HCT116 (cell line): ENCODE data around the gene TCF7L1.

Source experiments
- CEBPB ChIP-seq: IDR thresholded peaks from 2 replicates; pipeline ENCODE4 v1.6.1; 2012; ENCODE audit warnings: low read depth
- EZH2 ChIP-seq: fragments of 200-600 bp; sonication (generic); IDR thresholded peaks from 2 replicates; pipeline ENCODE4 v1.6.1; 2017; ENCODE audit warnings: antibody characterized with exemption, mixed run types
- ZNF274 ChIP-seq: fragments of 200-500 bp; sonication (Bioruptor generic); IDR thresholded peaks from 2 replicates; pipeline ENCODE4 v1.6.1; 2014; ENCODE audit warnings: mild to moderate bottlenecking, low read depth, low read length, inconsistent platforms
- TF ChIP-seq, protein P1 (sequence below), 3 experiments: fragments of 200-600 bp in 1 of 3; sonication (generic) in 1 of 3; IDR thresholded peaks in 2 of 3; conservative IDR thresholded peaks in 1 of 3; 2 replicates each; pipeline ENCODE4 v1.5.1; 2012 to 2017; ENCODE audit warnings: low read depth in 2 of 3, low read length in 2 of 3, antibody characterized with exemption in 1 of 3, borderline replicate concordance in 1 of 3, control low read depth in 1 of 3, mild to moderate bottlenecking in 1 of 3, mixed read lengths in 1 of 3, mixed run types in 1 of 3, moderate library complexity in 1 of 3; ENCODE audit not compliant: insufficient read depth in 1 of 3

GRCh38 chr2:85276571-85277118 is 143.5 kb downstream of the TCF7L1 start:
- TF ChIP-seq ZNF274 (no peak), CEBPB (no peak), EZH2 (no peak)
- TF ChIP-seq, protein P1, sequence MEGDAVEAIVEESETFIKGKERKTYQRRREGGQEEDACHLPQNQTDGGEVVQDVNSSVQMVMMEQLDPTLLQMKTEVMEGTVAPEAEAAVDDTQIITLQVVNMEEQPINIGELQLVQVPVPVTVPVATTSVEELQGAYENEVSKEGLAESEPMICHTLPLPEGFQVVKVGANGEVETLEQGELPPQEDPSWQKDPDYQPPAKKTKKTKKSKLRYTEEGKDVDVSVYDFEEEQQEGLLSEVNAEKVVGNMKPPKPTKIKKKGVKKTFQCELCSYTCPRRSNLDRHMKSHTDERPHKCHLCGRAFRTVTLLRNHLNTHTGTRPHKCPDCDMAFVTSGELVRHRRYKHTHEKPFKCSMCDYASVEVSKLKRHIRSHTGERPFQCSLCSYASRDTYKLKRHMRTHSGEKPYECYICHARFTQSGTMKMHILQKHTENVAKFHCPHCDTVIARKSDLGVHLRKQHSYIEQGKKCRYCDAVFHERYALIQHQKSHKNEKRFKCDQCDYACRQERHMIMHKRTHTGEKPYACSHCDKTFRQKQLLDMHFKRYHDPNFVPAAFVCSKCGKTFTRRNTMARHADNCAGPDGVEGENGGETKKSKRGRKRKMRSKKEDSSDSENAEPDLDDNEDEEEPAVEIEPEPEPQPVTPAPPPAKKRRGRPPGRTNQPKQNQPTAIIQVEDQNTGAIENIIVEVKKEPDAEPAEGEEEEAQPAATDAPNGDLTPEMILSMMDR (IDR thresholded peaks at IDR 0.05 in 2 of 3, conservative IDR thresholded peaks at IDR 0.05 in 1 of 3; ENCODE audit: borderline replicate concordance in 1 of 3, insufficient read depth in 1 of 3, low read depth in 2 of 3, low read length in 2 of 3) = no peak
